ENCODE results near the gene FBXO36.

FBXO36 gene

GRCh38 chr2:230053753-230054478 lies 131.6 kb downstream of the FBXO36 start:
- DNase-seq: no peak

- no peak for DNase-seq
These were observed 138.5 kb downstream of the FBXO36 start for GRCh38 chr2:230060672-230061293.

Data from activated T-cell treated with anti-CD3 and anti-CD28 coated beads for 4 hours (primary cell).